ENCODE results near the gene QRFPR.

GRCh38 chr4:121400632-121401031 lies 19.8 kb upstream of the QRFPR start:
- TF ChIP-seq CTCF (conservative IDR thresholded peaks at IDR 0.05 in 1 of 2, IDR thresholded peaks at IDR 0.05 in 1 of 2; ENCODE audit: extremely low read depth in 1 of 2, insufficient read depth in 1 of 2, low read depth in 1 of 2, low read length in 2 of 2) = no peak
- TF ChIP-seq EZH2 (IDR thresholded peaks at IDR 0.05; ENCODE audit: borderline replicate concordance, low read length) = no peak
